ENCODE results near the gene ARSK.
"Not testable (repeated sequence)": the region's sequence is repeated elsewhere in the genome, so short reads cannot be mapped to it uniquely, and the experiment has no call there.

Gene ARSK

GRCh38 chr5:95621839-95622629, 67.1 kb downstream of the ARSK start:
- peak; percentile 50 for DNase-seq

DNA sequence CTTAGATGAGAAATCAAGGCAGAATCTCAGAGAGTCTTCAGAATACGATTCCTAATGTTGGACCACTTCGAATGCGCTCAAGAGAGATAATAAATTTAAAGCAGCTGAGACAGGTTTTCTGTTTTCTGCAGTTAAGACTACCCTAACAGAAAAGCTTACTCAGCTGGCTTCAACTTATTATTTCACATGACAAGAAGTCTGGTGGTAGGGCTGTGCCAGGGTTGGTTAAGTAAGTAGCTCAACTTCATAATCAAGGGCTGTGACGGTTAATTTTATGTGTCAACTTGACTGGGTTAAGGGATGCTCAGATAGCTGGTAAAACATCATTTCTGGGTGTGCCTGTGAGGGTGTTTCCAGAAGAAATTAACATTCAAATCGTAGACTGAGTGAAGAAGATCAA, 68.8 kb downstream of the ARSK start:
- no peak for DNase-seq

DNA sequence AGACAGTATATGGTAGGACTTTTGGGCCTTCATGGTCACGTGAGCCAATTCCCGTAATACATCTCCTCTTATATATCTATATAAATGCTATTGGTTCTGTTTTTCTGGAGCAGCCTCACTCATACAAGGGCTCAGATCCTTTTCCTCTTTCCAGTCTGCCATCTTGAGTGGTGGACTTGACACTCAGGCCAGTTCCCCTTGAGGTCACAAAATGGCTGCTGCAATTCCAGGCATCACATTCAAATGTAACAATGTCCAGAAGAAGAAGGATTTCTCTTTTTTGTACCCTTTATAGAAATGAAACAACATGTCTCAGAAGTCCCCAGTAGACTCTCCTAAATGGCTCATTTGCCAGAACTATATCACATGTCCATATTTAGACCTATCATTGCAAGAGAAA, 69.5 kb downstream of the ARSK start:
- no peak for DNase-seq

DNA sequence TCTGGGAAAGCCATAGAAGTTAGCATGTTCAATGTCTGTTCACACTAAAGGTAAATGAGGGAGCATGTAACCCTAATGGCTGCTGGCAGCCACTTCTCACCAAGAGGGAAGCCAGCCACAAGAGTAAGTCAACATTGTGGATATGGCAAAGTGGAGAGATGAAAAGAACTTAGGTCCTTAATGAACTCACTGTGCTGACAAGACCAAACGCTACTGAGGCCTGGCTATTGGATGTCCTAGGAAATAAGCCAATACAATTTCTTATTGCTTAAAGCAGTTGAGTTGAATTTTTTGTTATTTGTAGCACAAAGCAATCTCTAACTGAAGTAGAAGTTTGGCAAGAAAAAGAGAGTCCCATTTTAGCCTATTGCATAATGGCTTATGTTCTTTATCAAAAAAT, 71.8 kb downstream of the ARSK start:
- no peak for DNase-seq

DNA sequence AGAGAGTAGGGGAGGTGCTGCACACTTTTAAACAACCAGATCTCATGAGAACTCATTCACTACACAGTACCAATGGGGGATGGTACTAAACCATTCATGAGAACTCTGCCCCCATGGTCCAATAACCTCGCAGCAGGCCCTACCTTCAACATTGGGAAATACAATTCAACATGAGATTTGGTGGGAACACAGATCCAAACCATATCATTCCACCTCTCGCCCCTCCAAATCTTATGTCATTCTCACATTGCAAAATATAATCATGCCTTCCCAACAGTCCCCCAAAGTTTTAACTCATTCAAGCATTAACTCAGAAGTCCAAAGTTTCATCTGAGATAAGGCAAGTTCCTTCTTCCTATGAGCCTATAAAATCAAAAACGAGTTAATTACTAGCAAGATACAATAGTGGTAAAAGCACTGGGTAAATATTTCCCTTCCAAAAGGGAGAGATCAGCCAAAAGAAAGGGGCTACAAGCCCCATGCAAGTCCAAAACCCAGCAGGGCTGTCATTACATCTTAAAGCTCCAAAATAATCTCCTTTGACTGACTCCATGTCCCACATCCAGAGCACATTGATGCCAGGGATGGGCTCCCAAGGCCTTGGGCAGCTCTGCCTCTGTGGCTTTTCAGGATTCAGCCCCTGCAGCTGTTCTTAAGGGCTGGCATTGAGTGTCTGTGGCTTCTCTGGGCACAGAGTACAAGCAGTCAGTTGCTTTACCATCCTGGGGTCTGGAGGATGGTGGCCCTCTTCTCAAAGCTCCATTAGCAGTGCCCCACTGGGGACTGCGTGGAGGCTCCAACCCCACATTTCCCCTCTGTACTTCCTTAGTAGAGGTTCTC, 73.3 kb downstream of the ARSK start:
- DNase-seq, result no peak

GRCh38 chr5:95628933-95629332, 74.0 kb downstream of the ARSK start:
- DNase-seq, result no peak

DNA sequence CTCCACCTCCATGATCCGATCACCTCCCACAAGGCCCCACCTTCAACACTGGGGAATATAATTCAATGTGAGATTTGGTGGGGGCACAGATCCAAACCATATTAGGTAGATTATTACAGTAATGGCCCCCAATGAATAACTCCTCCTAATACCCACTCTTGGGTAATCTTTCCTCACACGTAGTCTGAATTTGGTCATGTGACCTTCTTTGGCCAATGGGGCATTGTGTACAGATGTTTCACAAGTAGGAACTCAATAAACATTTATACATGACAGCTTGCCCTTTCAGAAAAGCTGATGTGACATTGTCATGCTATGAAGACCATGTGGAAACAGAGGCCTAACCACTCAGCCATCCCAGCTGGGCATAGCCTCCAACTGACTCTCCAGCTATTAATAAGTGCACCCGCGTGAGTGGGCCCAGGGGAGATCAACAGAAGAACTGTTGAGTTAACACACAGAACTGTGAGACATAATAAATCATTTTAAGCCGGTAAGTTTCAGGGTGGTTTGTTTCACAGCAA, 75.6 kb downstream of the ARSK start:
- DNase-seq, result no peak

DNA sequence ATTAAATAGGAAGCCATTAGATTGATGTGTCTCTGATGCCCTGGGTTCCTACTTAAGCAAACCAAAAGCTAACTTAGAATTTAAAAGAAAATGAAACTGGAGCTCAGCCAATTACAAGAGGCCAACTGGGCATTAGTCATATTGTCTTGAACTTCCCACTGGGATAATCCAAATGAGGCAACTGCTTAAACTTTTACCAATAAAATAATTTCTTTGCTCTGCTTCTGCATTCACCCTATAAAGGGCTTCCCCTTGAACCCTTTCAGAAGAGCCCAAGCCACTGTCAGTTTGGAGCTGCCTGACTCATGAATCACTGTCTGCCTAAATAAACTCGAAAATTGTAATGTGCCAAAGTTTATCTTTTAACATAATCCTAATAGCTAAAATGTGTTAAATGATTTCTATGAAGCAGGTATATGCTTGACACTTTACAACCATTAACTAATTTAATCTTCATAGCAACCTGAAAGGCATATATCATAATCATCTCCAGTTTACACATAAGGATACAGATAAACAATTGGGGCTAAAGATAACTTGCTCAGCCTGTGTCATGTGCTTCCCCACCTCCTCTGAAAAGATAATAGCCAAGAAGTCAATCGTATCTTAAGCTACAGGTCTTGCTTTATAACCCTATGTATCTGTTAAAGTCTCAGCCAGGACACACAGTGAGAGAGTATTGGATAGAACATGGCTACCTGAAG, 76.5 kb downstream of the ARSK start:
- no peak for DNase-seq

- peak; percentile 88 for DNase-seq
Measured at GRCh38 chr5:95631991-95632675, 77.2 kb downstream of the ARSK start.

DNA sequence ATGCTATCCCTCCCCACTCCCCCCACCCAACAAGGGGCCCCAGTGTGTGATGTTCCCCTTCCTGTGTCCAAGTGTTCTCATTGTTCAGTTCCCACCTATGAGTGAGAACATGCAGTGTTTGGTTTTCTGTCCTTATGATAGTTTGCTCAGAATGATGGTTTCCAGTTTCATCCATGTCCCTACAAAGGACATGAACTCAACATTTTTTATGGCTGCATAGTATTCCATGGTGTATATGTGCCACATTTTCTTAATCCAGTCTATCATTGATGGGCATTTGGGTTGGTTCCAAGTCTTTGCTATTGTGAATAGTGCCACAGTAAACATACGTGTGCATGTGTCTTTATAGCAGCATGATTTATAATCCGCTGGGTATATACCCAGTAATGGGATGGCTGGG, 78.0 kb downstream of the ARSK start:
- DNase-seq, result not testable (repeated sequence)

GRCh38 chr5:95633671-95634070, 78.8 kb downstream of the ARSK start:
- DNase-seq, result no peak

GRCh38 chr5:95634081-95634480, 79.2 kb downstream of the ARSK start:
- DNase-seq, result no peak

DNA sequence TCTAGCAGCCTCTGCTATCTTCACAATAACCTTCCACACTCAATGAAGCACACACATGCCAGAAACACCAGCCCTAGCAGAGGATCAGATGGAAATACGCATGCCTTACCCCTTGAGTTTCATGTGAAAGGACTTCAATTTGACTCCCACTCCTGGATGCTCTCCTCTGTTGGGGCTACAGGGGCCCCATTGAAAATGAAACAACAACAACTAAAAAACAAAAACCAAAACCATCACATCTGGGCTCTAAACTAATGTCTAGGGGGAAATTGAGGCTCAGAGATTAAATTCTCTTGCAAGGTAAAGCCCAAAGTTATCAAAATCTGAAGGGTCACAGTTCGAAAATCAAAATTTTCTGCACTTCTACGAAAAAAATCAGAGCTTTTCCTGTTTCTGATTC, 83.7 kb downstream of the ARSK start:
- DNase-seq, result no peak

GRCh38 chr5:95641741-95642220, 86.9 kb downstream of the ARSK start:
- no peak for DNase-seq

- DNase-seq, result no peak
Measured at GRCh38 chr5:95643152-95643551, 88.3 kb downstream of the ARSK start.

- peak; percentile 70 for DNase-seq
Measured at GRCh38 chr5:95644351-95645042, 89.6 kb downstream of the ARSK start.

DNA sequence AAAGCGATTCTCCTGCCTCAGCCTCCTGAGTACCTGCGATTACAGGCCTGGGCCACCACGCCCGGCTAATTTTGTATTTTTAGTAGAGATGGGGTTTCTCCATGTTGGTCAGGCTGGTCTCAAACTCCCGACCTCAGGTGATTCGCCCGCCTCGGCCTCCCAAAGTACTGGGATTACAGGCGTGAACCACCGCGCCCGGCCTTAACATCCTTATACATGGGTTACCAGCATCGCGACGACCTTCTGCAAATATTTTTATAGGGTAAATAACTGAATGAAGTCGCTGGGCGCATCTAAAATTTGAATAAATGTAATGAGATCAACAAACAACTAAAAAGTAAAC, 91.3 kb downstream of the ARSK start:
- DNase-seq, result not testable (repeated sequence)

- DNase-seq, result peak; percentile 89
Measured at GRCh38 chr5:95646569-95647431, 91.9 kb downstream of the ARSK start, which contains the start of gene RFESD. Gene RFESD (plus strand): TSS chr5:95646777. CDS start chr5:95652272, 5,495 bp downstream.

DNA sequence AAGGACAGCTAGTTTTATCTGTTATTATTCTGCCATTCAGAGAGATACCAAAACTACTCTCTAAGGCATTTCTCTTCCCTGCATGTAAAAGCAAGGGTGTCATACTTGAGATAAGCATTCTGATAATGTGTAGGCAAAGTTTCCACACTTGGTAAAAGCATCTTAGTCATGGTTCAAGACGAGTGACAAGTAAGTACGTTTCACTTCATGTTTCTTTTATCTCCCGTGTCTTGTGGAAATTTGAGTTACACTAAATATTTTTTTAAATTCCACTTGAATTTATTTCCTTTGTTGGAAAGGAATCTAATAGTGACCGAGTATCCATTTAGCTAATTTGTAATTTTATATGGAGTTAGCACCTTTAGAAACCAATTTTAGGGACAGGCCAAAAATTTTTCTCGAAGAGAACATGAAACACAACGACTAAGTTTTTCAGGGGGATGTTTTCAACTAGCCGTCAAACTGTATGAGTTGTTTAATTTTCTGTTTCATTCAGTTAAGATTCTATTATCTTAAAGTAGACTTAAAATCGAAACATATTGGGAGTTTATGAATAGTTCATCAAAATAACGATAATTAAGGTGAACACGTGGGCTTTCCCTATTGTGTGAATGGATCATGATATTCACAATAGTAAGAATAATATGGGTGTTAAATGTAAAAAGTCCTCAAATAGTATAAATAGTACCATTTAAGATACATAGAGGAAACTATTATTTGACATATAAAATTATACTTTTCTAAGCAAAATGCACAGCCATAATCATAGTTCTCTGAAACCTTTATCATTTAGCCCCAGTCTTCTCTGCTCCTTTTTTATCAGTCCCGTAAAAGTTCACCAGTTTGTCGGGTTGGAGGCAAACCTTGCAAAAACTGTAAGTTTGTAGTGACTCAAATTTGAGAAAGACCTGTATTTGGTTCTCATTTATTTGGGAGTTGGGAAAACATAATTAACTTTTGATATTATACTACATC, 93.3 kb downstream of the ARSK start:
- peak; percentile 16 for DNase-seq

DNA sequence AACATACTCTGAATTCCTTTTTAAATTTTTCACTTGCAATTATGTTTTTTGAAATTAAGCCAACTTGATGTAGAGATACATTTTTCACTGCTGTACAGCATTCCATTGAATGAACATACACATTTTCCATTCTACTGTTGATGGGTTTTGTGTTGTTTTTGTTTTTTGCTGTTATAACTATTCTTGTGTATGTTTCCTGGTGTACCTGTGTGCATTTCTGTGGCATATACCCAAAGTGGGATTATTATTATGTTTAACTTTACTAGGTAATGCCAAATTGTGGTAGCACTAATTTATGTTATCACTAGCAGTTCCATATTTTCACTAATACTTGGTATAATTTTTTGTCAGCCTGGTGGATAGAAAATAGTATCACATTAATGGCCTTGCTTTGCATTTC, 94.4 kb downstream of the ARSK start:
- DNase-seq, result no peak

Measured in CD4-positive, alpha-beta T cell treated with Interleukin-4 for 4 hours (primary cell).